GM20000 (cell line): ENCODE data around the gene SLC7A7.

Experiments used
- DNase-seq: peaks from one replicate; pipeline ENCODE4 v3.0.0; 2012; ENCODE audit warnings: low spot score
- CTCF ChIP-seq: IDR thresholded peaks from 2 replicates; pipeline ENCODE4 v1.5.1; 2012; ENCODE audit warnings: mild to moderate bottlenecking, control low read depth; ENCODE audit errors: extremely low read depth, missing control alignments

The SLC7A7 gene

GRCh38 chr14:22845821-22846625, 30.8 kb upstream of the SLC7A7 start:
- DNase-seq: no peak

GRCh38 chr14:22845103-22845394, 29.8 kb upstream of the SLC7A7 start:
- DNase-seq: no peak
- no peak for TF ChIP-seq CTCF

More at GRCh38 chr14:22845821-22846625, 30.8 kb upstream of the SLC7A7 start:
- TF ChIP-seq CTCF: no peak

GRCh38 chr14:22844221-22845102, 29.2 kb upstream of the SLC7A7 start:
- TF ChIP-seq CTCF: no peak
- DNase-seq: peak; percentile 24

- no peak for TF ChIP-seq CTCF
- no peak for DNase-seq
Measured at GRCh38 chr14:22843123-22843925, 28.1 kb upstream of the SLC7A7 start.

- TF ChIP-seq CTCF: no peak
- no peak for DNase-seq
Measured at GRCh38 chr14:22842211-22843122, 27.2 kb upstream of the SLC7A7 start.

- TF ChIP-seq CTCF: no peak
- DNase-seq: no peak
Measured at GRCh38 chr14:22841769-22842168, 26.5 kb upstream of the SLC7A7 start.
